Ovary (tissue), 3 donors: ENCODE data around the gene SNX8.

ENCODE experiments used
- CTCF ChIP-seq, 3 donors: fragments of 450-650 bp in 2 of 3; fragments of 200-600 bp in 1 of 3; IDR thresholded peaks; one replicate each; pipeline versions ENCODE4 v1.5.1 to v1.8.0; 2016 to 2022; ENCODE audit warnings: antibody characterized with exemption in 3 of 3, mild to moderate bottlenecking in 1 of 3
- EP300 ChIP-seq: sonication (generic); formaldehyde crosslinking; IDR thresholded peaks from one replicate; pipeline ENCODE4 v1.6.1; 2017; ENCODE audit warnings: antibody characterized with exemption
- POLR2A ChIP-seq: fragments of 450-650 bp; IDR thresholded peaks from one replicate; pipeline ENCODE4 v1.6.1; 2017; ENCODE audit warnings: antibody characterized with exemption, mild to moderate bottlenecking, moderate library complexity
- donor health status: DM: no; HTN: no; CAD: no.

GRCh38 chr7:2307690-2308107, 6.5 kb downstream of the SNX8 start:
- TF ChIP-seq CTCF (IDR thresholded peaks at IDR 0.05) (no peak), EP300 (no peak), POLR2A (no peak)
